Type B pancreatic cell (in vitro differentiated cells): ENCODE data around the gene ZNF775. TPM values are rescaled to one million over a fixed set of nuclear protein-coding genes. Genes with fewer than 3 reads are reported as not detected.
A peak's percentile ranks its signal among the peaks of the same experiment; 100 is the strongest.

Source experiments
- DNase-seq: peaks from one replicate; pipeline ENCODE4 v3.0.0; 2021; ENCODE audit warnings: mixed read lengths; ENCODE audit not compliant: unreplicated experiment; ENCODE audit errors: extremely low spot score
- H3K27ac Mint-ChIP-seq: 2 replicates; pipeline ENCODE4 v1.8.0; 2021; ENCODE audit warnings: mild to moderate bottlenecking, mixed read lengths
- H3K27me3 Mint-ChIP-seq: 2 replicates; pipeline ENCODE4 v1.8.0; 2021; ENCODE audit warnings: mixed read lengths
- H3K36me3 Mint-ChIP-seq: 2 replicates; pipeline ENCODE4 v1.8.0; 2021; ENCODE audit warnings: mixed read lengths
- H3K4me1 Mint-ChIP-seq: one replicate; pipeline ENCODE4 v1.8.0; 2021; ENCODE audit warnings: mixed read lengths; ENCODE audit not compliant: unreplicated experiment
- H3K4me3 Mint-ChIP-seq: 2 replicates; pipeline ENCODE4 v1.8.0; 2021; ENCODE audit warnings: mild to moderate bottlenecking, mixed read lengths
- H3K9me3 Mint-ChIP-seq: 2 replicates; pipeline ENCODE4 v1.8.0; 2021; ENCODE audit warnings: mixed read lengths
- CTCF ChIP-seq: fragments of 200-600 bp; sonication (generic); conservative IDR thresholded peaks from 2 replicates; pipeline ENCODE4 v1.5.0; 2021; ENCODE audit warnings: antibody characterized with exemption, mild to moderate bottlenecking
- total RNA-seq: library from RNA; stranded (reverse); gene quantifications from 2 replicates; pipeline ENCODE4 v1.2.1, GENCODE V29; 2021; ENCODE audit warnings: low replicate concordance

The ZNF775 gene
- total RNA-seq, 1 donor from 2014 or later = 12.3 TPM

- Mint-ChIP-seq H3K36me3 (peaks cover 20% of the 10 kb centered on the region), H3K27me3 (no peaks in the 10 kb centered on the region)
Observed at GRCh38 chr7:150370612-150371071, 8.5 kb upstream of the ZNF775 start.

GRCh38 chr7:150371131-150371995 is 7.8 kb upstream of the ZNF775 start:
- peaks cover 23% of the 10 kb centered on the region for H3K36me3 Mint-ChIP-seq
- no peak for TF ChIP-seq CTCF
- DNase-seq = no peak
- H3K9me3 Mint-ChIP-seq = no peaks in the 10 kb centered on the region
- H3K4me1 Mint-ChIP-seq = peaks cover 42% of the 10 kb centered on the region
- H3K27me3 Mint-ChIP-seq = no peaks in the 10 kb centered on the region
- H3K4me3 Mint-ChIP-seq = peak overlapping the region; percentile 97
- peak overlapping the region; percentile 95 for H3K27ac Mint-ChIP-seq

More at GRCh38 chr7:150370612-150371071, 8.5 kb upstream of the ZNF775 start:
- H3K27ac Mint-ChIP-seq = peak overlapping the region; percentile 95
- TF ChIP-seq CTCF = no peak
- H3K9me3 Mint-ChIP-seq = no peaks in the 10 kb centered on the region
- H3K4me1 Mint-ChIP-seq = peaks cover 42% of the 10 kb centered on the region
- H3K4me3 Mint-ChIP-seq = peak overlapping the region; percentile 97
- DNase-seq = no peak

GRCh38 chr7:150371996-150372270 is 7.2 kb upstream of the ZNF775 start:
- H3K4me1 Mint-ChIP-seq = peaks cover 47% of the 10 kb centered on the region
- DNase-seq = no peak
- TF ChIP-seq CTCF = no peak
- H3K36me3 Mint-ChIP-seq = peaks cover 23% of the 10 kb centered on the region
- H3K27me3 Mint-ChIP-seq = no peaks in the 10 kb centered on the region
- H3K9me3 Mint-ChIP-seq = no peaks in the 10 kb centered on the region
- H3K4me3 Mint-ChIP-seq = no peak overlapping the region
- H3K27ac Mint-ChIP-seq = no peak overlapping the region

- Mint-ChIP-seq H3K4me3 (peak overlapping the region; percentile 83), H3K4me1 (peaks cover 52% of the 10 kb centered on the region), H3K36me3 (peaks cover 23% of the 10 kb centered on the region), H3K9me3 (no peaks in the 10 kb centered on the region), H3K27me3 (no peaks in the 10 kb centered on the region), H3K27ac (peak overlapping the region; percentile 94)
- no peak for DNase-seq
- TF ChIP-seq CTCF = no peak
Observed at GRCh38 chr7:150372271-150373048, 6.7 kb upstream of the ZNF775 start.

- Mint-ChIP-seq H3K36me3 (peaks cover 23% of the 10 kb centered on the region), H3K4me1 (peaks cover 55% of the 10 kb centered on the region), H3K27me3 (no peaks in the 10 kb centered on the region), H3K27ac (peak overlapping the region; percentile 94), H3K9me3 (no peaks in the 10 kb centered on the region), H3K4me3 (peak overlapping the region; percentile 83)
- DNase-seq = no peak
- no peak for TF ChIP-seq CTCF
Observed at GRCh38 chr7:150373049-150373801, 5.9 kb upstream of the ZNF775 start.
